Brain microvascular endothelial cell (primary cell): ENCODE measurements around the gene RELB.

Source experiments
- DNase-seq: peaks from one replicate; pipeline ENCODE4 v3.0.0-alpha.2; 2020
- H3K27ac ChIP-seq: fragments of 250-450 bp; sonication (Bioruptor Pico); 2 replicates; pipeline ENCODE4 v1.5.1; 2020; ENCODE audit warnings: mild to moderate bottlenecking, moderate library complexity
- H3K27me3 ChIP-seq: fragments of 250-450 bp; sonication (Bioruptor Pico); replicated peaks from 2 replicates; pipeline ENCODE4 v1.5.1; 2020; ENCODE audit warnings: mild to moderate bottlenecking
- H3K36me3 ChIP-seq: fragments of 250-450 bp; sonication (Bioruptor Pico); replicated peaks from 2 replicates; pipeline ENCODE4 v1.5.1; 2020; ENCODE audit warnings: mild to moderate bottlenecking
- H3K4me3 ChIP-seq: 2 replicates; pipeline ENCODE4 v1.5.1; 2011; ENCODE audit warnings: low read depth, mild to moderate bottlenecking, control low read depth, low read length, moderate library complexity
- in situ Hi-C: cut with HindIII; loops from 2 replicates; pipeline ENCODE4 v1.10.0; 2017; ENCODE audit warnings: low sequenced_read_pairs, low pct_ligation_motif_present
- TF ChIP-seq, protein P1 (sequence below): IDR thresholded peaks from 2 replicates; pipeline ENCODE4 v1.5.1; 2011; ENCODE audit warnings: low read depth, mild to moderate bottlenecking, moderate library complexity, low read length, control low read depth, inconsistent platforms; ENCODE audit errors: missing control alignments

The RELB gene

DNA sequence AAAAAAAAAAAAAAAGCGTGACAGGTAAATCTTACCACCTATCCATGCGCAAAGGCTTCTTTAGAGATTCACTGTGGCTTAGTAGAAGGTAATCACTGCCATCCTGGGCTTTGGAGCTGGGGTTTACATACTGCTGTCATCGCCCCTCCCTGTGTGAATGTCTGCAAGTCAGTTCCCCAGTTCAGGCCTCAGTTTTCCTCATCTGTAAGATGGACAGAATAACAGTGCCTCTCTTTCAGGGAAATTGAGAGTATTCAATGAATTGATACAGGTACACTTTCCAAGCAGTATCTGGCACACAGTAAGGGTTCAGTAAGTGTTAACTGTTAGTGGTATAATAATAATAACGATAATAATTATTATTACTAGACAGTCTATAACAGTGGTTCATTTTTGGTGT lies 2.2 kb downstream of the RELB start:
- peaks cover 22% of the 10 kb centered on the region for H3K36me3 ChIP-seq
- no peak for DNase-seq
- TF ChIP-seq, protein P1, sequence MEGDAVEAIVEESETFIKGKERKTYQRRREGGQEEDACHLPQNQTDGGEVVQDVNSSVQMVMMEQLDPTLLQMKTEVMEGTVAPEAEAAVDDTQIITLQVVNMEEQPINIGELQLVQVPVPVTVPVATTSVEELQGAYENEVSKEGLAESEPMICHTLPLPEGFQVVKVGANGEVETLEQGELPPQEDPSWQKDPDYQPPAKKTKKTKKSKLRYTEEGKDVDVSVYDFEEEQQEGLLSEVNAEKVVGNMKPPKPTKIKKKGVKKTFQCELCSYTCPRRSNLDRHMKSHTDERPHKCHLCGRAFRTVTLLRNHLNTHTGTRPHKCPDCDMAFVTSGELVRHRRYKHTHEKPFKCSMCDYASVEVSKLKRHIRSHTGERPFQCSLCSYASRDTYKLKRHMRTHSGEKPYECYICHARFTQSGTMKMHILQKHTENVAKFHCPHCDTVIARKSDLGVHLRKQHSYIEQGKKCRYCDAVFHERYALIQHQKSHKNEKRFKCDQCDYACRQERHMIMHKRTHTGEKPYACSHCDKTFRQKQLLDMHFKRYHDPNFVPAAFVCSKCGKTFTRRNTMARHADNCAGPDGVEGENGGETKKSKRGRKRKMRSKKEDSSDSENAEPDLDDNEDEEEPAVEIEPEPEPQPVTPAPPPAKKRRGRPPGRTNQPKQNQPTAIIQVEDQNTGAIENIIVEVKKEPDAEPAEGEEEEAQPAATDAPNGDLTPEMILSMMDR: no peak

DNA sequence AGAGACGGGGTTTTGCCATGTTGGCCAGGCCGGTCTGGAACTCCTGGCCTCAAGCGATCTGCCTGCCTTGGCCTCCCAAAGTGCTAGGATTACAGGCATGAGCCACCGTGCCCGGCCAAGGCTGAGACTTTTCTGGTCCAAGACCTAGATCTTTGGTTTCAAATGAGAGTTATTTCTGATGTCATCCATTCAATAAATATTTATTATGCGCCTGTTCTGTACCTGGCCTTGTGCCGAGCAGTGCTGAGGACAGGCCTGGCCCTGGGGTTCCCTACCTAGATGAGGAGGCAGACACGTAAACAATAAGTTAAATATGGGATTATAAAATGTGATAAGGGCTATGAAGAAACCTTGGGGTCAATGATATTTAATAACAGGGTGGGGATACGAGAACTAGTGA lies 4.5 kb downstream of the RELB start:
- in situ Hi-C loops: no loop called here
- no peak overlapping the region for H3K4me3 ChIP-seq
- H3K27me3 ChIP-seq: no peaks in the 10 kb centered on the region
- H3K36me3 ChIP-seq: peaks cover 27% of the 10 kb centered on the region
- TF ChIP-seq, protein P1: no peak
- no peak for DNase-seq
- no peak overlapping the region for H3K27ac ChIP-seq

More for the DNA sequence above, 2.2 kb downstream of the RELB start:
- H3K27me3 ChIP-seq: no peaks in the 10 kb centered on the region
- no peak overlapping the region for H3K4me3 ChIP-seq
- in situ Hi-C loops: no loop called here
- H3K27ac ChIP-seq: no peak overlapping the region

DNA sequence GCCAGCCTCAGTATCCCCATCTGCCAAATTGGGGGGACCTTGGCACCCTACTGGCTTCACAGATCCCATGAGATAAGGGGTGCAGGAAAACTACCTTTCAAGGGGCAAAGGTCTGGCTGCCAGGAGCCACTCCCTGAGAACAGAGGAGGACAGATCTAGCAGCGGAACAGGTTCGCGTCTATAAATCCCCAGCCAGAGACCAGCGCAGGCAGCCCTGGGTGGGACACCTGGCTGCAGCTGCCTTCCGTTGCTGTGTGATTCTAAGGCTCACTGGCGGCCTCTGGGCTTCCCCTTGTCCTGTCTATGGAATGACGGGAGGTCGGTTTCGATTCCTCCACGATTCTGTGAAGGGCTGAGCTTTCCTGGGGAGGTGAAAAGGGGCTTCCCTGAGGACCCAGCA lies 7.3 kb downstream of the RELB start:
- peaks cover 44% of the 10 kb centered on the region for H3K36me3 ChIP-seq
- in situ Hi-C loops: no loop called here

DNA sequence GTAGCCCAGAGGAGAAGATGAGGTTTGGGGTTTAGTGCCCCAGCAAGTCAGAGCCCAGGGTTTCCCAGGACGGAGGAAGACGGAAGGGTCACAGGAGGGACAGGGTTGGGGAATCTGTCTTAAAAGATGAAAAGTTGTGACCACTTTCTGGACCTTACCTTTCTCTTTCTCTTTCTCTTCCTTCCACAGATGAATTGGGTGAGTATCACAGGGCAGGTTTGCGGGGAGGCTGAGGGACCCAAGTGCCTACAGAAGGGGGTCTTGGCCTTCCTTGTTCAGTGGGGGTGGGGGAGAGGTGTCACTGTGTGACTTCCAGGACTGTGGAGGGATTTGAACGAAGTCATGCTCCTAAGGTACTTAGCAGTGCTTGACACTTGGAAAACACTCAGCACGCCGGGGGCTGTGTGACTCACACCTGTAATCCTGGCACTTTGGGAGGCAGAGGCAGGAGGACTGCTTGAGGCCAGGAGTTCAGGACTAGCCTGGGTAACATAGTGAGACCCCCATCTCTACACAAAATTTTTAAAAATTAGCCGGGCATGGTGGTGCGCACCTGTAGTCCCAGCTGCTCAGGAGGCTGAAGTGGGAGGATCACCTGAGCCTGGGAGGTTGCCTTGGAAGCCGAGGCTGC lies 8.5 kb downstream of the RELB start:
- H3K4me3 ChIP-seq: no peak overlapping the region
- TF ChIP-seq, protein P1: no peak
- H3K27ac ChIP-seq: no peak overlapping the region
- H3K27me3 ChIP-seq: no peaks in the 10 kb centered on the region
- no peak for DNase-seq
- peaks cover 43% of the 10 kb centered on the region for H3K36me3 ChIP-seq
- in situ Hi-C loops: no loop called here

More for the DNA sequence above, 7.3 kb downstream of the RELB start:
- Histone ChIP-seq H3K27me3 (no peaks in the 10 kb centered on the region), H3K4me3 (no peak overlapping the region), H3K27ac (no peak overlapping the region)
- no peak for DNase-seq
- TF ChIP-seq, protein P1: no peak

DNA sequence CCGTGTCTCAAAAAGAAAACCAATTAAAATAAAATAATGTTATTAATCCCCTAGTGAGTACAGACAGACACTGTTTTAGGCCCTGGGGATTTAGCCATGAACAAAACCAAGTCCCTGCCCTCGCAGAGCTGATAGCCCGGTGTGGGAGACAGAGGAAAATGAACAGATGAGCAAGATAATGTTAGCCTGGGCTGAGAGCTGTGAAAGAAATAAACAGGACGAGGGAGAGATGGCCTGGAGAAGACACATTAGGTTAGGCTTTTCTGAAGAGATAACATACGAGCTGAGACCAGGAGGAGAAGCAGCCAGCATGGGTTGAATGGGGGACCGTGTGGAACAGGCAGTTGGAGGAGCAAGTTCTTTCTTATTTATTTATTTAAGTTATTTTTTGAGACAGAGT lies 9.0 kb downstream of the RELB start:
- Histone ChIP-seq H3K4me3 (no peak overlapping the region), H3K36me3 (peaks cover 45% of the 10 kb centered on the region), H3K27me3 (no peaks in the 10 kb centered on the region), H3K27ac (no peak overlapping the region)
- in situ Hi-C loops: no loop called here
- DNase-seq: no peak
- TF ChIP-seq, protein P1: no peak

DNA sequence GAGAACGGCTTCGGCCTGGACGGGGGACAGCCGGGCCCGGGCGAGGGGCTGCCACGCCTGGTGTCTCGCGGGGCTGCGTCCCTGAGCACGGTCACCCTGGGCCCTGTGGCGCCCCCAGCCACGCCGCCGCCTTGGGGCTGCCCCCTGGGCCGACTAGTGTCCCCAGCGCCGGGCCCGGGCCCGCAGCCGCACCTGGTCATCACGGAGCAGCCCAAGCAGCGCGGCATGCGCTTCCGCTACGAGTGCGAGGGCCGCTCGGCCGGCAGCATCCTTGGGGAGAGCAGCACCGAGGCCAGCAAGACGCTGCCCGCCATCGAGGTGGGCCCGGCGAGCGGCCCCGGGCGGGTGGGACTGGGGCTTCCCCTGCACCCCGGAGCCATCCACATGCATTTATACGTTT lies 10.7 kb downstream of the RELB start:
- in situ Hi-C loops: no loop called here
- TF ChIP-seq, protein P1: no peak
- peaks cover 39% of the 10 kb centered on the region for H3K36me3 ChIP-seq

More for the DNA sequence above, 10.7 kb downstream of the RELB start:
- no peak for DNase-seq
- Histone ChIP-seq H3K27ac (no peak overlapping the region), H3K27me3 (no peaks in the 10 kb centered on the region), H3K4me3 (no peak overlapping the region)
